GM12878 (cell line): ENCODE data around the gene MKNK1. TPM values are rescaled to one million over a fixed set of nuclear protein-coding genes. Genes with fewer than 3 reads are reported as not detected.

Source experiments
- ATAC-seq: fragments of 200-7000 bp; cut with Tn5 transposase; 3 replicates; pipeline ENCODE4 v1.9.1; 2020; ENCODE audit warnings: mild to moderate bottlenecking, moderate library complexity
- BruUV-seq: library from RNA; stranded (reverse); fragments of 400-500 nt; replicated peaks from 2 replicates; lab custom pipeline; 2021; lab: Mats Ljungman, UMichigan
- CTCF ChIA-PET: fragments of 300-600 bp; sonication (Branson Sonifier 250); formaldehyde crosslinking; extraction: SDS; loops from one replicate; lab custom pipeline; 2021; ENCODE audit warnings: inconsistent platforms; lab: Yijun Ruan, JAX
- POLR2A ChIA-PET: fragments of 350-600 bp; formaldehyde crosslinking; extraction: SDS; loops from one replicate; lab custom pipeline; 2021; ENCODE audit warnings: inconsistent platforms; lab: Charles Lee
- RAD21 ChIA-PET: fragments of 300-600 bp; sonication (Branson Sonifier 250); formaldehyde crosslinking; loops from one replicate; lab custom pipeline; 2023; ENCODE audit warnings: antibody characterized with exemption; ENCODE audit not compliant: unreplicated experiment; lab: Charles Lee
- SMC1A ChIA-PET: fragments of 300-600 bp; sonication (Branson Sonifier 250); formaldehyde crosslinking; loops from one replicate; lab custom pipeline; 2023; ENCODE audit not compliant: unreplicated experiment, uncharacterized antibody; lab: Charles Lee
- DNase-seq: peaks from one replicate; pipeline ENCODE4 v3.0.0-alpha.2; 2011; ENCODE audit warnings: low read depth, low spot score
- FAIRE-seq: peaks from 3 replicates; lab custom pipeline; 2011; peaks lifted over from hg19 to GRCh38; lab: Jason Lieb, UNC
- H2AFZ ChIP-seq: 2 replicates; pipeline ENCODE4 v1.6.0; 2011; ENCODE audit warnings: low read depth, low read length, control low read depth; ENCODE audit not compliant: control insufficient read depth
- H3K27ac ChIP-seq: 2 replicates; pipeline ENCODE4 v1.5.1; 2011; ENCODE audit warnings: control low read depth; ENCODE audit not compliant: control insufficient read depth, insufficient read depth
- H3K27me3 ChIP-seq, 2 experiments: replicated peaks in 1 of 2; 2 replicates each; pipeline versions ENCODE4 v1.6.0 to v1.6.1; 2011; ENCODE audit warnings: low read length in 1 of 2; ENCODE audit not compliant: control insufficient read depth in 2 of 2, insufficient read depth in 2 of 2
- H3K36me3 ChIP-seq, 2 experiments: 2 replicates each; pipeline ENCODE4 v1.5.1; 2011; ENCODE audit warnings: low read length in 1 of 2; ENCODE audit not compliant: control insufficient read depth in 2 of 2, insufficient read depth in 2 of 2
- H3K4me1 ChIP-seq: 2 replicates; pipeline ENCODE4 v1.6.1; 2011; ENCODE audit warnings: mild to moderate bottlenecking, low read length, moderate library complexity, mixed read lengths; ENCODE audit not compliant: control insufficient read depth, insufficient read depth
- H3K4me2 ChIP-seq: 2 replicates; pipeline ENCODE4 v1.6.0; 2011; ENCODE audit warnings: control low read depth; ENCODE audit not compliant: control insufficient read depth, insufficient read depth
- H3K4me3 ChIP-seq: fragments of 200-600 bp; sonication (generic); 2 replicates; pipeline ENCODE4 v1.5.1; 2016
- H3K79me2 ChIP-seq: 2 replicates; pipeline ENCODE4 v1.6.0; 2011; ENCODE audit warnings: low read length; ENCODE audit not compliant: control insufficient read depth, insufficient read depth
- H3K9ac ChIP-seq: 2 replicates; pipeline ENCODE4 v1.8.0; 2011; ENCODE audit warnings: low read length, control low read depth, mixed read lengths; ENCODE audit not compliant: control insufficient read depth, insufficient read depth
- H3K9me3 ChIP-seq: replicated peaks from 3 replicates; pipeline ENCODE4 v1.5.1; 2011; ENCODE audit warnings: mild to moderate bottlenecking, low read length; ENCODE audit not compliant: control insufficient read depth, insufficient read depth
- H4K20me1 ChIP-seq: 2 replicates; pipeline ENCODE4 v1.6.0; 2011; ENCODE audit not compliant: control insufficient read depth, insufficient read depth
- CHD2 ChIP-seq: IDR thresholded peaks from 2 replicates; pipeline ENCODE4 v1.6.1; 2011; ENCODE audit warnings: low read depth, low read length, improper control_type of control experiment, borderline replicate concordance
- MYB ChIP-seq: fragments of 150-350 bp; IDR thresholded peaks from 2 replicates; pipeline ENCODE4 v1.6.1; 2014; ENCODE audit warnings: mild to moderate bottlenecking, low read depth, low read length, borderline replicate concordance
- NFYB ChIP-seq: IDR thresholded peaks from 2 replicates; pipeline ENCODE4 v1.6.1; 2011; ENCODE audit warnings: low read depth, mild to moderate bottlenecking, low read length, improper control_type of control experiment, moderate library complexity; ENCODE audit not compliant: insufficient read depth
- POLR2AphosphoS2 ChIP-seq: IDR thresholded peaks from 2 replicates; pipeline ENCODE4 v1.6.1; 2011; ENCODE audit warnings: low read depth, mild to moderate bottlenecking, low read length, improper control_type of control experiment, moderate library complexity
- TAF1 ChIP-seq: IDR thresholded peaks from 2 replicates; pipeline ENCODE4 v1.6.1; 2011; ENCODE audit warnings: mild to moderate bottlenecking, low read depth, low read length, borderline replicate concordance
- ZBTB33 ChIP-seq: fragments of 450-650 bp; IDR thresholded peaks from 2 replicates; pipeline ENCODE4 v1.6.1; 2017; ENCODE audit warnings: mild to moderate bottlenecking
- WGBS: methylation state at CpG from one replicate; pipeline ENCODE4 v1.1.6; 2016; ENCODE audit warnings: low lambda C conversion rate; ENCODE audit not compliant: insufficient replicate concordance, insufficient coverage; ENCODE audit errors: missing lambda C conversion rate; 5-methylcytosine and 5-hydroxymethylcytosine counted together
- in situ Hi-C: fragments of 300-500 bp; cut with MboI; formaldehyde crosslinking; loops from 9 replicates; pipeline ENCODE4 v1.14.3; 2018; ENCODE audit warnings: mixed read lengths
- intact Hi-C: fragments of 100-400 bp; cut with micrococcal nuclease; formaldehyde crosslinking; loops from one replicate; pipeline ENCODE4 v1.14.2; 2022; ENCODE audit not compliant: unreplicated experiment
- polyA plus RNA-seq, 11 experiments: library from polyadenylated mRNA; depleted of rRNA in 4 of 11; unstranded in 6 of 11; stranded (reverse) in 5 of 11; fragments of >200 nt; fragmentation: Nextera tagmentation in 4 of 11; fragmentation: Illumina TruSeq in 1 of 11; extraction: Ambion mirVana in 4 of 11; extraction: Trizol in 1 of 11; gene quantifications; 1 replicate in 1 of 11; 2 replicates in 10 of 11; pipeline versions ENCODE4 v1.2.1 to v1.2.3, GENCODE V29; 2011 to 2016; ENCODE audit warnings: inconsistent platforms in 2 of 11, missing spikeins in 2 of 11, low read depth in 1 of 11
- total RNA-seq, 4 experiments: library from RNA; depleted of rRNA in 3 of 4; stranded (reverse); fragments of >200 nt in 3 of 4; fragmentation: Illumina TruSeq in 1 of 4; extraction: Trizol in 1 of 4; gene quantifications; 2 replicates each; pipeline versions ENCODE4 v1.2.1 to v1.2.3, GENCODE V29; 2013 to 2021

Gene MKNK1
- total and polyA plus RNA-seq, 10 of the 15 experiments (the other 5 are each of a cell fraction or from before 2014, with no cell fraction given): 13.7 to 29.9 (median 26.5) TPM

- Histone ChIP-seq H3K4me1 (0 out of 2 replicates have a peak, but pooled peaks cover 7% of the 10 kb centered on the region), H4K20me1 (no peaks in the 10 kb centered on the region), H3K27ac (no peak overlapping the region), H3K4me2 (no peak overlapping the region), H3K27me3 (no peaks in the 10 kb centered on the region), H3K36me3 (no peaks in the 10 kb centered on the region), H3K9ac (no peak overlapping the region), H3K79me2 (peaks cover 2% of the 10 kb centered on the region; the same call in 1 of the 2 replicates), H2AFZ (no peak overlapping the region), H3K9me3 (no peaks in the 10 kb centered on the region), H3K4me3 (no peak overlapping the region)
- ATAC-seq (no peak), FAIRE-seq (no peak), DNase-seq (no peak)
- TF ChIP-seq ZBTB33: no peak
- TF ChIP-seq CHD2: no peak
- TF ChIP-seq POLR2AphosphoS2: no peak
- TF ChIP-seq NFYB: no peak
- no peak for TF ChIP-seq MYB
- TF ChIP-seq TAF1: no peak
- ChIA-PET RAD21 (no interaction called here), POLR2A (interaction anchor here (0.6 to 9.1 kb wide), 2 partner anchors 17 to 22 kb away, joined by 3 to 124 read pairs; partner anchors contain the start of gene MOB3C), SMC1A (interaction anchor here (0.9 to 1.3 kb wide), 2 partner anchors 9 kb away, joined by 4 read pairs; no protein-coding TSS in a partner anchor), CTCF (interaction anchor here (0.6 to 1.6 kb wide), 3 partner anchors 11 to 51 kb away, joined by 3 to 4 read pairs (median 3); partner anchors contain the start of gene MOB3C)
- 90% methylated on average over 9 of the region's 9 CpGs for WGBS
- no TSS peak for BruUV-seq
- in situ Hi-C loops (no loop called here), intact Hi-C loops (no loop called here)
These were observed 4.8 kb downstream of the MKNK1 start for GRCh38 chr1:46599059-46599970.
